Pancreas (tissue), 10 donors: ENCODE data around the gene DGKZ. TPM values are rescaled to one million over a fixed set of nuclear protein-coding genes. Genes with fewer than 3 reads are reported as not detected.

Experiments used
- ATAC-seq, 4 donors: fragments of 200-7000 bp; cut with Tn5 transposase; one replicate each; pipeline versions ENCODE4 v1.8.0 to v1.9.1; 2020; ENCODE audit warnings: mild to moderate bottlenecking in 4 of 4, moderate library complexity in 4 of 4
- DNase-seq, 6 donors: peaks; one replicate each; pipeline ENCODE4 v3.0.0-alpha.2; 2020
- FAIRE-seq: peaks from 2 replicates; lab custom pipeline; 2012; peaks lifted over from hg19 to GRCh38; lab: Jason Lieb, UNC
- H3K27ac ChIP-seq, 4 donors: fragments of 200-600 bp; sonication (generic); 1 replicate in 3 of 4; 2 replicates in 1 of 4; pipeline versions ENCODE4 v1.5.0 to v1.8.0; 2020
- H3K27me3 ChIP-seq, 4 donors: fragments of 200-600 bp; one replicate each; pipeline ENCODE4 v1.8.0; 2021
- H3K36me3 ChIP-seq, 3 donors: fragments of 200-600 bp; sonication (generic) in 1 of 3; one replicate each; pipeline versions ENCODE4 v1.5.0 to v1.8.0; 2020 to 2021
- H3K4me1 ChIP-seq, 3 donors: fragments of 200-600 bp; one replicate each; pipeline ENCODE4 v1.8.0; 2021
- H3K4me3 ChIP-seq, 4 donors: fragments of 200-600 bp; sonication (generic) in 2 of 4; one replicate each; pipeline versions ENCODE4 v1.5.0 to v1.8.0; 2020 to 2021
- H3K9me3 ChIP-seq, 4 donors: fragments of 200-600 bp; one replicate each; pipeline ENCODE4 v1.8.0; 2021
- WGBS, 2 donors: extraction: QIAGEN DNeasy Blood & Tissue Kit; methylation state at CpG; one replicate each; pipeline ENCODE4 v1.1.7; 2013; 5-methylcytosine and 5-hydroxymethylcytosine counted together
- intact Hi-C, 3 donors: fragments of 100-400 bp; cut with DNase I; formaldehyde crosslinking; loops; one replicate each; pipeline versions ENCODE4 v1.11.1 to v1.14.2; 2022
- polyA plus RNA-seq, 2 donors: library from polyadenylated mRNA; stranded (reverse); fragments of 200-250 nt; gene quantifications; one replicate each; pipeline ENCODE4 v1.2.3, GENCODE V29; 2013
- total RNA-seq, 6 donors: library from RNA; stranded (reverse); fragmentation: NEBNext Ultra II Directional in 4 of 6; extraction: Animal tissue kit (Norgen Biotek cat#: 25700) in 4 of 6; gene quantifications; one replicate each; pipeline versions ENCODE4 v1.2.1 to v1.2.4, GENCODE V29; 2021 to 2023
- TF ChIP-seq, protein P1 (sequence below), 4 donors: fragments of 200-600 bp; sonication (generic) in 3 of 4; IDR thresholded peaks; one replicate each; pipeline versions ENCODE4 v1.5.0 to v1.8.0; 2021; ENCODE audit warnings: antibody characterized with exemption in 4 of 4
- donor health status: healthy with polysubstance abuse.
- donor health status: DM: no; HTN: no; CAD: no; lungs with moderate emphysema.
- donor health status: DM: no; HTN: no; CAD: no.
- donor health status: control.
- donor health status: control.
- donor health status: Bipolar disorder and iron deficiency.
- donor health status: DM: yes; HTN: yes; CAD: no.
- donor health status: DM: no; HTN: no; CAD: no.
- donor health status: DM: no; HTN: no; CAD: no.
- donor health status: DM: yes; HTN: yes; CAD: no.

DGKZ gene
- total and polyA plus RNA-seq, 8 donors: 34.1 to 88.8 (median 40.3) TPM

GRCh38 chr11:46341454-46341853 lies 5.8 kb upstream of the DGKZ start:
- no peak for FAIRE-seq
- H3K27me3 ChIP-seq: no peaks in the 10 kb centered on the region
- peaks cover 0 to 7% (median 4%) of the 10 kb centered on the region in 3 donors for H3K4me1 ChIP-seq
- no peaks in the 10 kb centered on the region for H3K9me3 ChIP-seq
- DNase-seq: no peak
- no peaks in the 10 kb centered on the region for H3K36me3 ChIP-seq
- H3K27ac ChIP-seq: no peak overlapping the region
- intact Hi-C loops: no loop called here
- ATAC-seq: no peak
- TF ChIP-seq, protein P1, sequence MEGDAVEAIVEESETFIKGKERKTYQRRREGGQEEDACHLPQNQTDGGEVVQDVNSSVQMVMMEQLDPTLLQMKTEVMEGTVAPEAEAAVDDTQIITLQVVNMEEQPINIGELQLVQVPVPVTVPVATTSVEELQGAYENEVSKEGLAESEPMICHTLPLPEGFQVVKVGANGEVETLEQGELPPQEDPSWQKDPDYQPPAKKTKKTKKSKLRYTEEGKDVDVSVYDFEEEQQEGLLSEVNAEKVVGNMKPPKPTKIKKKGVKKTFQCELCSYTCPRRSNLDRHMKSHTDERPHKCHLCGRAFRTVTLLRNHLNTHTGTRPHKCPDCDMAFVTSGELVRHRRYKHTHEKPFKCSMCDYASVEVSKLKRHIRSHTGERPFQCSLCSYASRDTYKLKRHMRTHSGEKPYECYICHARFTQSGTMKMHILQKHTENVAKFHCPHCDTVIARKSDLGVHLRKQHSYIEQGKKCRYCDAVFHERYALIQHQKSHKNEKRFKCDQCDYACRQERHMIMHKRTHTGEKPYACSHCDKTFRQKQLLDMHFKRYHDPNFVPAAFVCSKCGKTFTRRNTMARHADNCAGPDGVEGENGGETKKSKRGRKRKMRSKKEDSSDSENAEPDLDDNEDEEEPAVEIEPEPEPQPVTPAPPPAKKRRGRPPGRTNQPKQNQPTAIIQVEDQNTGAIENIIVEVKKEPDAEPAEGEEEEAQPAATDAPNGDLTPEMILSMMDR (IDR thresholded peaks at IDR 0.05): no peak
- WGBS, 2 donors: 88 to 93% methylated on average over 3 of the region's 3 CpGs
- H3K4me3 ChIP-seq: no peak overlapping the region

DNA sequence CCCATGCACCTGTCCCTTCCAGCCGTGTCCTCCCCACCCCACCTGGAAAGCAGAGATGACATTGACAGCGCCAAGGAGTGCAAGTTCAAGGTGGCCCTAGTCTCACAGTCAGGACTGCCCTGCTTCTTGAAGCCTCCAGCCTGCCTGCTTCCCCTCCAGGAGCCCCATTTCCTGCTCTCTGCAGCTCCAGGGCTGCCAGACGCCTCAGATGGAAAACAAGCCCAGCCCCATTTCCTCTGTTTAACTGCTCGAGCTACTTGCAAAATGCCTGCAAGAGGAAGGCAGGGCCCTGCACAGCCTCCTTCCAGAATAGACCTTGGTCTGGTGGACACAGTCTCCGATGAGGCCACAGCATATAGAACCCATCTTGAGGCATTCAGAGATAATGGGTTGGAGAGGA lies 5.0 kb upstream of the DGKZ start:
- Histone ChIP-seq H3K9me3 (no peaks in the 10 kb centered on the region), H3K36me3 (no peaks in the 10 kb centered on the region), H3K4me3 (no peak overlapping the region), H3K27ac (no peak overlapping the region), H3K4me1 (peaks cover 0 to 7% (median 4%) of the 10 kb centered on the region in 3 donors), H3K27me3 (no peaks in the 10 kb centered on the region)
- no peak for ATAC-seq
- DNase-seq: no peak
- no peak for FAIRE-seq
- intact Hi-C loops: no loop called here
- TF ChIP-seq, protein P1 (IDR thresholded peaks at IDR 0.05): no peak
- 68 to 71% methylated on average over 5 of the region's 5 CpGs for WGBS, 2 donors

- TF ChIP-seq, protein P1 (IDR thresholded peaks at IDR 0.05): no peak
- no peaks in the 10 kb centered on the region for H3K27me3 ChIP-seq
- H3K36me3 ChIP-seq: no peaks in the 10 kb centered on the region
- intact Hi-C loops: no loop called here
- no peak overlapping the region for H3K27ac ChIP-seq
- FAIRE-seq (no peak), DNase-seq (no peak), ATAC-seq (no peak)
- 58 to 68% methylated on average over 3 of the region's 3 CpGs for WGBS, 2 donors
- H3K9me3 ChIP-seq: no peaks in the 10 kb centered on the region
- no peak overlapping the region for H3K4me3 ChIP-seq
- H3K4me1 ChIP-seq: peaks cover 0 to 9% (median 4%) of the 10 kb centered on the region in 3 donors
These were observed 3.7 kb upstream of the DGKZ start for GRCh38 chr11:46343520-46343919.

GRCh38 chr11:46345131-46345597 lies 2.1 kb upstream of the DGKZ start:
- DNase-seq: no peak
- H3K36me3 ChIP-seq: no peaks in the 10 kb centered on the region
- H3K4me1 ChIP-seq: peaks cover 0 to 18% (median 13%) of the 10 kb centered on the region in 3 donors

More at GRCh38 chr11:46345131-46345597, 2.1 kb upstream of the DGKZ start:
- WGBS, 2 donors: 68 to 73% methylated on average over 20 of the region's 20 CpGs
- intact Hi-C loops: no loop called here
- Histone ChIP-seq H3K4me3 (peak overlapping the region in 1 of 4 donors; percentile 32), H3K27me3 (no peaks in the 10 kb centered on the region), H3K9me3 (no peaks in the 10 kb centered on the region), H3K27ac (peak overlapping the region in 2 of 4 donors; percentile 33 to 54)
- TF ChIP-seq, protein P1 (IDR thresholded peaks at IDR 0.05): no peak
- ATAC-seq (peak in 1 of 4 donors; percentile 3), FAIRE-seq (no peak)
